Liver (tissue), 9 donors: Measurements from ENCODE around the gene USP33. TPM values are rescaled to one million over a fixed set of nuclear protein-coding genes. Genes with fewer than 3 reads are reported as not detected.
A peak's percentile ranks its signal among the peaks of the same experiment; 100 is the strongest.
"Not testable (repeated sequence)": the region's sequence is repeated elsewhere in the genome, so short reads cannot be mapped to it uniquely, and the experiment has no call there.

ENCODE experiments used
- DNase-seq: peaks from one replicate; pipeline ENCODE4 v3.0.0-alpha.2; 2017; ENCODE audit warnings: low spot score
- H3K27ac ChIP-seq, 2 donors: one replicate each; pipeline ENCODE4 v1.7.0; 2013; ENCODE audit warnings: inconsistent platforms in 2 of 2, low read length in 2 of 2, control low read depth in 1 of 2, low read depth in 1 of 2, mild to moderate bottlenecking in 1 of 2
- H3K27me3 ChIP-seq, 4 donors: one replicate each; pipeline versions ENCODE4 v1.6.1 to v1.7.0; 2013; ENCODE audit warnings: low read length in 3 of 4, inconsistent platforms in 1 of 4, mild to moderate bottlenecking in 1 of 4, moderate library complexity in 1 of 4; ENCODE audit not compliant: control insufficient read depth in 4 of 4, insufficient read depth in 4 of 4
- H3K36me3 ChIP-seq, 4 donors: one replicate each; pipeline versions ENCODE4 v1.6.1 to v1.7.0; 2013; ENCODE audit warnings: low read length in 3 of 4, mild to moderate bottlenecking in 3 of 4, low read depth in 1 of 4, moderate library complexity in 1 of 4; ENCODE audit not compliant: control insufficient read depth in 4 of 4, insufficient read depth in 3 of 4
- H3K4me1 ChIP-seq, 4 donors: one replicate each; pipeline versions ENCODE4 v1.6.1 to v1.7.0; 2013; ENCODE audit warnings: low read length in 3 of 4, mild to moderate bottlenecking in 3 of 4, moderate library complexity in 1 of 4; ENCODE audit not compliant: control insufficient read depth in 4 of 4, insufficient read depth in 4 of 4
- H3K4me3 ChIP-seq, 3 donors: one replicate each; pipeline versions ENCODE4 v1.6.1 to v1.7.0; 2013; ENCODE audit warnings: low read length in 3 of 3, control low read depth in 1 of 3, low read depth in 1 of 3, mild to moderate bottlenecking in 1 of 3
- H3K9ac ChIP-seq, 2 donors: one replicate each; pipeline ENCODE4 v1.7.0; 2013; ENCODE audit warnings: low read length in 2 of 2, mild to moderate bottlenecking in 2 of 2, moderate library complexity in 2 of 2, control low read depth in 1 of 2, low read depth in 1 of 2
- H3K9me3 ChIP-seq, 4 donors: one replicate each; pipeline versions ENCODE4 v1.6.1 to v1.7.0; 2013; ENCODE audit warnings: low read length in 3 of 4; ENCODE audit not compliant: control insufficient read depth in 4 of 4
- ATF3 ChIP-seq: IDR thresholded peaks from 2 replicates; pipeline ENCODE4 v1.6.1; 2016; ENCODE audit warnings: antibody characterized with exemption
- CTCF ChIP-seq: fragments of 150-350 bp; IDR thresholded peaks from 2 replicates; pipeline ENCODE4 v1.5.1; 2017; ENCODE audit warnings: improper control_type of control experiment, low read depth, low read length; ENCODE audit not compliant: missing input control
- EGR1 ChIP-seq, 2 donors: IDR thresholded peaks; 2 replicates each; pipeline ENCODE4 v1.6.1; 2016 to 2018; ENCODE audit warnings: antibody characterized with exemption in 2 of 2, low read depth in 2 of 2
- FOXA1 ChIP-seq: IDR thresholded peaks from 2 replicates; pipeline ENCODE4 v1.6.1; 2016; ENCODE audit warnings: antibody characterized with exemption
- FOXA2 ChIP-seq: IDR thresholded peaks from 2 replicates; pipeline ENCODE4 v1.6.1; 2016; ENCODE audit warnings: antibody characterized with exemption
- GABPA ChIP-seq, 2 donors: IDR thresholded peaks in 1 of 2; conservative IDR thresholded peaks in 1 of 2; 2 replicates each; pipeline ENCODE4 v1.6.1; 2016; ENCODE audit warnings: antibody characterized with exemption in 2 of 2, mild to moderate bottlenecking in 1 of 2, moderate library complexity in 1 of 2
- HNF4A ChIP-seq, 2 donors: conservative IDR thresholded peaks; 2 replicates each; pipeline ENCODE4 v1.6.1; 2016; ENCODE audit warnings: antibody characterized with exemption in 2 of 2, mild to moderate bottlenecking in 2 of 2
- HNF4G ChIP-seq: IDR thresholded peaks from 2 replicates; pipeline ENCODE4 v1.6.1; 2016; ENCODE audit warnings: antibody characterized with exemption
- JUND ChIP-seq, 2 donors: IDR thresholded peaks; 2 replicates each; pipeline ENCODE4 v1.6.1; 2016; ENCODE audit warnings: antibody characterized with exemption in 2 of 2
- MAX ChIP-seq: IDR thresholded peaks from 2 replicates; pipeline ENCODE4 v1.6.1; 2016; ENCODE audit warnings: antibody characterized with exemption
- NR2F2 ChIP-seq: IDR thresholded peaks from 2 replicates; pipeline ENCODE4 v1.6.1; 2016; ENCODE audit warnings: antibody characterized with exemption
- RAD21 ChIP-seq, 2 donors: IDR thresholded peaks; 2 replicates each; pipeline ENCODE4 v1.6.1; 2016; ENCODE audit warnings: antibody characterized with exemption in 2 of 2, mild to moderate bottlenecking in 2 of 2
- RXRA ChIP-seq, 2 donors: IDR thresholded peaks; 2 replicates each; pipeline ENCODE4 v1.6.1; 2017 to 2018; ENCODE audit warnings: antibody characterized with exemption in 2 of 2, mild to moderate bottlenecking in 1 of 2
- SP1 ChIP-seq: IDR thresholded peaks from 2 replicates; pipeline ENCODE4 v1.6.1; 2018; ENCODE audit warnings: antibody characterized with exemption, mild to moderate bottlenecking
- TAF1 ChIP-seq: conservative IDR thresholded peaks from 2 replicates; pipeline ENCODE4 v1.6.1; 2016; ENCODE audit warnings: antibody characterized with exemption, mild to moderate bottlenecking
- YY1 ChIP-seq: IDR thresholded peaks from 2 replicates; pipeline ENCODE4 v1.6.1; 2016; ENCODE audit warnings: antibody characterized with exemption, mild to moderate bottlenecking
- WGBS: extraction: QIAGEN DNeasy Blood & Tissue Kit; methylation state at CpG from one replicate; pipeline ENCODE4 v1.1.7; 2013; 5-methylcytosine and 5-hydroxymethylcytosine counted together
- polyA plus RNA-seq, 2 donors: library from polyadenylated mRNA; stranded (reverse) in 1 of 2; unstranded in 1 of 2; fragments of 200-250 nt in 1 of 2; fragments of >200 nt in 1 of 2; fragmentation: Nextera tagmentation in 1 of 2; extraction: Ambion mirVana in 1 of 2; gene quantifications; one replicate each; pipeline versions ENCODE4 v1.2.1 to v1.2.3, GENCODE V29; 2013 to 2015
- total RNA-seq, 2 donors: library from RNA; depleted of rRNA; stranded (reverse); fragments of >200 nt; gene quantifications; one replicate each; pipeline ENCODE4 v1.2.3, GENCODE V29; 2014
- TF ChIP-seq, protein P1 (sequence below): IDR thresholded peaks from 2 replicates; pipeline ENCODE4 v1.6.1; 2016; ENCODE audit warnings: antibody characterized with exemption, mild to moderate bottlenecking
- TF ChIP-seq, protein P2 (sequence below): IDR thresholded peaks from 2 replicates; pipeline ENCODE4 v1.6.1; 2016; ENCODE audit warnings: antibody characterized with exemption
- donor health status: healthy.
- donor health status: healthy.
- donor health status: healthy.
- donor health status: healthy.
- donor health status: healthy.

Gene USP33
- total and polyA plus RNA-seq, 4 donors: 9.2 to 50.5 (median 28.3) TPM

- peak overlapping the region; percentile 3 to 26 (median 24) for H3K4me3 ChIP-seq
- no peak for DNase-seq
- no peaks in the 10 kb centered on the region for H3K9me3 ChIP-seq
- H3K36me3 ChIP-seq: no peaks in the 10 kb centered on the region
- H3K4me1 ChIP-seq: peaks cover 8 to 50% (median 25%) of the 10 kb centered on the region in 4 donors
- TF ChIP-seq GABPA (IDR thresholded peaks at IDR 0.05 in 1 of 2, conservative IDR thresholded peaks at IDR 0.05 in 1 of 2) (peak in 1 of 2 donors; percentile 8), HNF4G (peak; percentile 52), EGR1 (IDR thresholded peaks at IDR 0.05; ENCODE audit: low read depth in 2 of 2) (no peak), JUND (IDR thresholded peaks at IDR 0.05) (no peak), TAF1 (no peak), MAX (no peak), FOXA2 (peak; percentile 27), CTCF (no peak), RAD21 (IDR thresholded peaks at IDR 0.05) (no peak), YY1 (peak; percentile 49), RXRA (IDR thresholded peaks at IDR 0.05) (no peak), SP1 (peak; percentile 69), FOXA1 (no peak), ATF3 (no peak), NR2F2 (peak; percentile 15), HNF4A (conservative IDR thresholded peaks at IDR 0.05) (peak; percentile 88 to 89)
- TF ChIP-seq, protein P1, sequence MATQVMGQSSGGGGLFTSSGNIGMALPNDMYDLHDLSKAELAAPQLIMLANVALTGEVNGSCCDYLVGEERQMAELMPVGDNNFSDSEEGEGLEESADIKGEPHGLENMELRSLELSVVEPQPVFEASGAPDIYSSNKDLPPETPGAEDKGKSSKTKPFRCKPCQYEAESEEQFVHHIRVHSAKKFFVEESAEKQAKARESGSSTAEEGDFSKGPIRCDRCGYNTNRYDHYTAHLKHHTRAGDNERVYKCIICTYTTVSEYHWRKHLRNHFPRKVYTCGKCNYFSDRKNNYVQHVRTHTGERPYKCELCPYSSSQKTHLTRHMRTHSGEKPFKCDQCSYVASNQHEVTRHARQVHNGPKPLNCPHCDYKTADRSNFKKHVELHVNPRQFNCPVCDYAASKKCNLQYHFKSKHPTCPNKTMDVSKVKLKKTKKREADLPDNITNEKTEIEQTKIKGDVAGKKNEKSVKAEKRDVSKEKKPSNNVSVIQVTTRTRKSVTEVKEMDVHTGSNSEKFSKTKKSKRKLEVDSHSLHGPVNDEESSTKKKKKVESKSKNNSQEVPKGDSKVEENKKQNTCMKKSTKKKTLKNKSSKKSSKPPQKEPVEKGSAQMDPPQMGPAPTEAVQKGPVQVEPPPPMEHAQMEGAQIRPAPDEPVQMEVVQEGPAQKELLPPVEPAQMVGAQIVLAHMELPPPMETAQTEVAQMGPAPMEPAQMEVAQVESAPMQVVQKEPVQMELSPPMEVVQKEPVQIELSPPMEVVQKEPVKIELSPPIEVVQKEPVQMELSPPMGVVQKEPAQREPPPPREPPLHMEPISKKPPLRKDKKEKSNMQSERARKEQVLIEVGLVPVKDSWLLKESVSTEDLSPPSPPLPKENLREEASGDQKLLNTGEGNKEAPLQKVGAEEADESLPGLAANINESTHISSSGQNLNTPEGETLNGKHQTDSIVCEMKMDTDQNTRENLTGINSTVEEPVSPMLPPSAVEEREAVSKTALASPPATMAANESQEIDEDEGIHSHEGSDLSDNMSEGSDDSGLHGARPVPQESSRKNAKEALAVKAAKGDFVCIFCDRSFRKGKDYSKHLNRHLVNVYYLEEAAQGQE: no peak
- TF ChIP-seq, protein P2, sequence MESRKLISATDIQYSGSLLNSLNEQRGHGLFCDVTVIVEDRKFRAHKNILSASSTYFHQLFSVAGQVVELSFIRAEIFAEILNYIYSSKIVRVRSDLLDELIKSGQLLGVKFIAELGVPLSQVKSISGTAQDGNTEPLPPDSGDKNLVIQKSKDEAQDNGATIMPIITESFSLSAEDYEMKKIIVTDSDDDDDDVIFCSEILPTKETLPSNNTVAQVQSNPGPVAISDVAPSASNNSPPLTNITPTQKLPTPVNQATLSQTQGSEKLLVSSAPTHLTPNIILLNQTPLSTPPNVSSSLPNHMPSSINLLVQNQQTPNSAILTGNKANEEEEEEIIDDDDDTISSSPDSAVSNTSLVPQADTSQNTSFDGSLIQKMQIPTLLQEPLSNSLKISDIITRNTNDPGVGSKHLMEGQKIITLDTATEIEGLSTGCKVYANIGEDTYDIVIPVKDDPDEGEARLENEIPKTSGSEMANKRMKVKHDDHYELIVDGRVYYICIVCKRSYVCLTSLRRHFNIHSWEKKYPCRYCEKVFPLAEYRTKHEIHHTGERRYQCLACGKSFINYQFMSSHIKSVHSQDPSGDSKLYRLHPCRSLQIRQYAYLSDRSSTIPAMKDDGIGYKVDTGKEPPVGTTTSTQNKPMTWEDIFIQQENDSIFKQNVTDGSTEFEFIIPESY: peak; percentile 60
- peak overlapping the region in 1 of 2 donors; percentile 66 for H3K9ac ChIP-seq
- no peaks in the 10 kb centered on the region for H3K27me3 ChIP-seq
- 54% methylated on average over 5 of the region's 5 CpGs for WGBS
- H3K27ac ChIP-seq: peak overlapping the region; percentile 67 to 87
These were observed 80.7 kb downstream of the USP33 start for GRCh38 chr1:77678660-77679610.

DNA sequence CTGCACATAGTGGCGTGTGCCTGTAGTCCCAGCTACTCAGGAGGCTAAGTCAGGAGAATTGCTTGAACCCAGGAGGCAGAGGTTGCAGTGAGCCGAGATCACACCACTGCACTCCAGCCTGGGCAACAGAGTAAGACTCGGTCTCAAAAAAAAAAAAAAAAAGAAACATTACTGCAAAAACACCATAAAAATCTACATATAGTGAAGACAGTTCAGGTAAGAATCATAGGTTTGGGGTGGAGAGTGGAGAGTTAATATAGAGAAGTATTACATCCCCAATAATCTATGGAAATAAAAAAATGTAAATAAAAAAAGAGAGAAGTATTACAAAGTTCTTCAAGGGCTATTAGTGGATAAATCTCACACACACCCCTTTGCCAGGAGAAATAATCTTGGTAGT lies 84.8 kb downstream of the USP33 start:
- H3K4me3 ChIP-seq, H3K36me3 ChIP-seq: not testable (repeated sequence)
- WGBS: 98% methylated on average over 3 of the region's 3 CpGs

More for the DNA sequence above, 84.8 kb downstream of the USP33 start:
- H3K27me3 ChIP-seq, H3K9ac ChIP-seq, DNase-seq, H3K27ac ChIP-seq, H3K9me3 ChIP-seq: not testable (repeated sequence)
- peaks cover 11 to 40% (median 25%) of the 10 kb centered on the region in 4 donors for H3K4me1 ChIP-seq
